HG02943 (cell line): ENCODE data around the gene TBC1D13.

Experiments used
- ATAC-seq: cut with Tn5 transposase; IDR thresholded peaks from one replicate; pipeline ENCODE4 v1.9.1; 2021; ENCODE audit warnings: mild to moderate bottlenecking, low read depth, moderate library complexity; ENCODE audit not compliant: unreplicated experiment

The TBC1D13 gene

GRCh38 chr9:128819716-128820664 lies 32.9 kb downstream of the TBC1D13 start:
- ATAC-seq: no peak

GRCh38 chr9:128820665-128821583 lies 33.9 kb downstream of the TBC1D13 start:
- ATAC-seq: no peak

- ATAC-seq: no peak
Observed at GRCh38 chr9:128821584-128822406, 34.7 kb downstream of the TBC1D13 start.

GRCh38 chr9:128822407-128823042 lies 35.5 kb downstream of the TBC1D13 start:
- no peak for ATAC-seq

- ATAC-seq: no peak
Observed at GRCh38 chr9:128823362-128823902, 36.4 kb downstream of the TBC1D13 start.

GRCh38 chr9:128823903-128824406 lies 36.9 kb downstream of the TBC1D13 start:
- no peak for ATAC-seq

GRCh38 chr9:128824911-128825310 lies 37.9 kb downstream of the TBC1D13 start:
- no peak for ATAC-seq

- ATAC-seq: no peak
Observed at GRCh38 chr9:128825923-128826700, 39.1 kb downstream of the TBC1D13 start.

- ATAC-seq: no peak
Observed at GRCh38 chr9:128828267-128828666, 41.2 kb downstream of the TBC1D13 start.

- ATAC-seq: no peak
Observed at GRCh38 chr9:128828719-128829452, 41.8 kb downstream of the TBC1D13 start.

GRCh38 chr9:128829477-128830251 lies 42.6 kb downstream of the TBC1D13 start, which contains the start of gene SPOUT1:
Gene SPOUT1 (minus strand): TSS chr9:128829794. CDS start chr9:128829780, 14 bp downstream.
- peak; percentile 93 for ATAC-seq

- ATAC-seq: no peak
Observed at GRCh38 chr9:128833696-128834095, 46.6 kb downstream of the TBC1D13 start.

GRCh38 chr9:128835246-128836210 lies 48.5 kb downstream of the TBC1D13 start:
- ATAC-seq: no peak

GRCh38 chr9:128836509-128837145 lies 49.6 kb downstream of the TBC1D13 start:
- no peak for ATAC-seq

- ATAC-seq: no peak
Observed at GRCh38 chr9:128838338-128838737, 51.3 kb downstream of the TBC1D13 start.
